OCI-LY7 (cell line): ENCODE measurements around the gene HBM.

Experiments
- EZH2phosphoT487 ChIP-seq: fragments of 200-600 bp; sonication (generic); IDR thresholded peaks from 2 replicates; pipeline ENCODE4 v1.6.1; 2018; ENCODE audit warnings: low read depth, borderline replicate concordance, mild to moderate bottlenecking, mixed run types, antibody characterized with exemption, low read length, moderate library complexity, mixed read lengths
- TF ChIP-seq, protein P1 (sequence below): fragments of 200-600 bp; sonication (generic); conservative IDR thresholded peaks from 2 replicates; pipeline ENCODE4 v1.5.1; 2014; ENCODE audit warnings: mild to moderate bottlenecking, antibody characterized with exemption, low read length, moderate library complexity, mixed read lengths

DNA sequence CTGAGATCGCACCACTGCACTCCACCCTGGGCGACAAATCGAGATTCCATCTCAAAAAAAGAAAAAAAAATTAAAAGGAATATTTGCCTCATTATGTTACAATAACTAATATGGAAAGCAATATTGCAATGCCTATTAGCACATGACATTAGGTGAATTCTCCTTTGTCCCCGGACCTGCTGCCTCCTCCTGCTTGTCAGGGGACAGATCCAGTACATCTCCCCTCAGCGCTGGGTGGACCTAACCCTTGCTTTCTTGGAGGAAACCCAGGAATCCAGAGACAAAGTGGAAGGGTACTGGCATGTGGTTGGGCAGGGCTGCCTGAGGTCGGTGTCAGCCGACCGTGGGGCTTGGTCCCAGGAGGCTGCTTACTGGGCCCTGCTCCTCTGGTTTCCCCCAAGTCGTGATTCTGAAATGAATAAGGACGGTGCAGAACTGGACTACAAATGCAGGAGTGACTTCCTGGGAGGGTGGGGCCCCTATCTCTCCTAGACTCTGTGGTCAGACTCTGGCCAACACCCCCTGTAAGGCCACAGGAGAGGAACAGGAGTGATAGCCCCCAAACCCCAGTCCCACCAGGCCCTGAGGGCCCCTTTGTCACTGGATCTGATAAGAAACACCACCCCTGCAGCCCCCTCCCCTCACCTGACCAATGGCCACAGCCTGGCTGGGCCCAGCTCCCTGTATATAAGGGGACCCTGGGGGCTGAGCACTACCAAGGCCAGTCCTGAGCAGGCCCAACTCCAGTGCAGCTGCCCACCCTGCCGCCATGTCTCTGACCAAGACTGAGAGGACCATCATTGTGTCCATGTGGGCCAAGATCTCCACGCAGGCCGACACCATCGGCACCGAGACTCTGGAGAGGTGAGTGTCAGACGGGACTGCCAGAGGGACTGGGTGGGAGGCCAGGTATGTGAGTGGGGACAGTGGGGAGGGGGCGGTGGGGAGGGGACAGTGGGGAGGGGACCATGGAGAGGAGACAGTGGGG is 13.3 kb upstream of the HBM start, which contains the start of gene HBZ:
- TF ChIP-seq, protein P1, sequence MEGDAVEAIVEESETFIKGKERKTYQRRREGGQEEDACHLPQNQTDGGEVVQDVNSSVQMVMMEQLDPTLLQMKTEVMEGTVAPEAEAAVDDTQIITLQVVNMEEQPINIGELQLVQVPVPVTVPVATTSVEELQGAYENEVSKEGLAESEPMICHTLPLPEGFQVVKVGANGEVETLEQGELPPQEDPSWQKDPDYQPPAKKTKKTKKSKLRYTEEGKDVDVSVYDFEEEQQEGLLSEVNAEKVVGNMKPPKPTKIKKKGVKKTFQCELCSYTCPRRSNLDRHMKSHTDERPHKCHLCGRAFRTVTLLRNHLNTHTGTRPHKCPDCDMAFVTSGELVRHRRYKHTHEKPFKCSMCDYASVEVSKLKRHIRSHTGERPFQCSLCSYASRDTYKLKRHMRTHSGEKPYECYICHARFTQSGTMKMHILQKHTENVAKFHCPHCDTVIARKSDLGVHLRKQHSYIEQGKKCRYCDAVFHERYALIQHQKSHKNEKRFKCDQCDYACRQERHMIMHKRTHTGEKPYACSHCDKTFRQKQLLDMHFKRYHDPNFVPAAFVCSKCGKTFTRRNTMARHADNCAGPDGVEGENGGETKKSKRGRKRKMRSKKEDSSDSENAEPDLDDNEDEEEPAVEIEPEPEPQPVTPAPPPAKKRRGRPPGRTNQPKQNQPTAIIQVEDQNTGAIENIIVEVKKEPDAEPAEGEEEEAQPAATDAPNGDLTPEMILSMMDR: no peak
- no peak for TF ChIP-seq EZH2phosphoT487
